Measurements from ENCODE around the gene ELP4. TPM values are rescaled to one million over a fixed set of nuclear protein-coding genes. Genes with fewer than 3 reads are reported as not detected.

ELP4 gene
- total RNA-seq, 1 donor from 2014 or later: 16.0 TPM

GRCh38 chr11:31824332-31824878, 314.8 kb downstream of the ELP4 start:
- DNase-seq (ENCODE audit: missing footprints): no peak
- intact Hi-C loops (cut with DNase I): no loop called here
- ATAC-seq: no peak

GRCh38 chr11:31824879-31825837, 315.6 kb downstream of the ELP4 start:
- no peak for ATAC-seq
- intact Hi-C loops (cut with DNase I): no loop called here

GRCh38 chr11:31825838-31826484, 316.4 kb downstream of the ELP4 start:
- no peak for ATAC-seq
- intact Hi-C loops (cut with DNase I): no loop called here

More at GRCh38 chr11:31824879-31825837, 315.6 kb downstream of the ELP4 start:
- no peak for DNase-seq (ENCODE audit: missing footprints)

GRCh38 chr11:31826536-31827438, 317.2 kb downstream of the ELP4 start:
- intact Hi-C loops (cut with DNase I): no loop called here
- DNase-seq (ENCODE audit: missing footprints) (no peak), ATAC-seq (no peak)

More at GRCh38 chr11:31825838-31826484, 316.4 kb downstream of the ELP4 start:
- no peak for DNase-seq (ENCODE audit: missing footprints)

GRCh38 chr11:31827455-31828206, 318.1 kb downstream of the ELP4 start:
- intact Hi-C loops (cut with DNase I): no loop called here
- DNase-seq (ENCODE audit: missing footprints): no peak
- ATAC-seq: no peak

- ATAC-seq (no peak), DNase-seq (ENCODE audit: missing footprints) (no peak)
- intact Hi-C loops (cut with DNase I): no loop called here
These were observed 318.6 kb downstream of the ELP4 start for GRCh38 chr11:31828217-31828616.

GRCh38 chr11:31830406-31830805, 320.8 kb downstream of the ELP4 start:
- intact Hi-C loops (cut with DNase I): no loop called here
- ATAC-seq (no peak), DNase-seq (ENCODE audit: missing footprints) (no peak)

- intact Hi-C loops (cut with DNase I): no loop called here
- ATAC-seq: no peak
- DNase-seq (ENCODE audit: missing footprints): no peak
These were observed 324.7 kb downstream of the ELP4 start for GRCh38 chr11:31834237-31834636.

Other genes starting within 250 kb of the ELP4 start
- 0.19 TPM for gene DCDC1, start 140.0 kb upstream of the ELP4 start, total RNA-seq
- 15.8 TPM for gene DNAJC24, start 139.9 kb upstream of the ELP4 start, total RNA-seq
- 26.5 TPM for gene IMMP1L, start 145 bp upstream of the ELP4 start, total RNA-seq

All from Right ventricle myocardium inferior (tissue), 1 donor.